HG02763 (cell line): ENCODE data around the gene DMGDH.

Experiments used
- ATAC-seq: cut with Tn5 transposase; IDR thresholded peaks from one replicate; pipeline ENCODE4 v1.9.1; 2021; ENCODE audit warnings: mild to moderate bottlenecking, moderate library complexity; ENCODE audit not compliant: unreplicated experiment

The DMGDH gene

GRCh38 chr5:79074641-79075040 is 5.2 kb upstream of the DMGDH start:
- ATAC-seq = no peak

- no peak for ATAC-seq
Measured at GRCh38 chr5:79070350-79070667, 835 bp upstream of the DMGDH start.

DNA sequence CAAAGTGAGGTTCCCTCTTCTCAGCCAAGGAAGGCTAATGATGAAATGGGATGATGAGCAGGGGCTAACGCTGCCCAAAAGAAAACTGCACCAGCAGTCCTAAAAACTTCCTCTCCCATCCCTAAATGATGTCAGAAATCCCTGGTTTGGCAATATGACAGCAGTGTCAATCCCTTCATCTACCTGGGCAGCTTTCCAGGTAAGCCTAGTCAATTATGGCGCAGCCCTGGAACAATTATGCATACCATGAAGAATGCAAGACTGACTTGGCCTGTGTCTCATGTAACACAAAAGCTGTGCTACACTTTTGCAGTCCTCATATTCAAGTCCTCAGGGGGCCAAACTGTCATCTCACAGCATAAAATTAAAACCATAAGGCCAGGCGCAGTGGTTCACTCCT is 7.0 kb downstream of the DMGDH start:
- ATAC-seq = no peak

DNA sequence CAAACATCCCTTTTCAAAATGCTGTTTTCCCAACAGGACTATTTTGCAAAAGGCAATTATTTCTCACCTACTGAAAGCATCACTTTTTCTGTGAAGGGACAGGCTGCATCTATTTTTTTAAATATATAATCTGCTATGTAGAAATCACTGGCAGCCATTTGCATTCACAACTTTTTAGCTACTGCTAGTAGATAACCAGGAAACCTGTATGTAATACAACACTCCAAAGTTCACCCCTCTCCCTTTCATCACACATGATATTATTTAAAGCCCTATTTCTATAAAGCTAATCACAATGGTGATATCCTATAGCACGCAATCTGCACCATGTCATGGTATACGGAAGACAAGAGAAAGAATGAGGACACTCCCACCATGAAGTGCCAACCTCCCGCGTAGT is 9.8 kb downstream of the DMGDH start:
- no peak for ATAC-seq

DNA sequence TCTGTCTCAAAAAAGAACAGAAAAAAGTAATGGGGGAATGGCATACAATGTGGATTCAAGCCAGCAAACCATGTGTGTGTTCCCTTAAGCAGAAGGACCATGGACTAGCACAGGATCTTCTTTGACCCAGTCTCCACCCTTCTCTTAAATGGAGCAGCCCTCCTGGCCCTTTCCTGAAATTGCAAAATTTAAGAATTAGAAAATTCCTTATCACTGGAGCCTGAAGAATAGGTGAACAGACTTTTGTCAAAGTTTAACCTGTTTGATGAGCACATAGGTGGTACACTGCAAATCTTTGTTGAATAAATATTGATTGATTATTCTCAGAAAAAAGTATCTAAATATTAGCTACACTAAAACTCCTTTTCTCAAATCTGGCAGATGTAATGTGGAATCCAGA is 12.6 kb downstream of the DMGDH start:
- ATAC-seq = no peak

GRCh38 chr5:79055017-79055416 is 14.5 kb downstream of the DMGDH start:
- ATAC-seq = no peak

DNA sequence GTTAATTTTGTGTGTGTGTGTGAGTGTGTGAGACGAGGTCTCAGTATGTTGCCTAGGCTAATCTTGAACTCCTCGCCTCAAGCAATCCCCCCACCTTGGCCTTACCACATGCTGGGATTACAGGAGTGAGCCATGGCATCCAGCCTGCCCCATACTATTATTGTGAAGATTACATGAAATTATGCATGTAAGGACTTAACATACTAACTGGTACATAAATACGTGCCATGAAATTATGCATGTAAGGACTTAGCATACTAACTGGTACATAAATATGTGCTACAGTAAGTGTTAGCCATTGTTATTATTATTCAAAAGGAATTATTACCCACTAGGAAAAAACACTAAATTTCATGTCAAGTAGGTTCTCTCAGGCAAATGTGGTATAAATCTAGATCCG is 16.2 kb downstream of the DMGDH start:
- no peak for ATAC-seq

- no peak for ATAC-seq
Measured at GRCh38 chr5:79050498-79050897, 19.0 kb downstream of the DMGDH start.

DNA sequence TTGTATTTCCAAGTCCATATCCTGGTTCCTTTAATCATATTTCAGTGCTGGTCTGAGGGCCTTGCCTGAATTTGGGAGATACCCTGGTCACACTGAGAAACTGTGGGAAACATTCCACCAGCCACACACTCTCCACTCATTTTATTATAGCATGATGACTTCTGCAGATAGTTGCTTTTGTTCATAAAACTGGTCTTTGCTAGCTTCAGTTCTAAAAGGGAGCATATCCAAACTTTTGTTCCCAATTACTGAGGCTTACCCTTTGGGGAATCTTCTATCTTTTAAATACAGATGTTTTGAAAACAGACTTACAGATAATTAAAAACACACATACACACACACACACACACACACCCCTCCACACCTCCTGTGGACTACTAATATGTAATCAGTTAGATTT is 21.0 kb downstream of the DMGDH start:
- ATAC-seq = no peak

DNA sequence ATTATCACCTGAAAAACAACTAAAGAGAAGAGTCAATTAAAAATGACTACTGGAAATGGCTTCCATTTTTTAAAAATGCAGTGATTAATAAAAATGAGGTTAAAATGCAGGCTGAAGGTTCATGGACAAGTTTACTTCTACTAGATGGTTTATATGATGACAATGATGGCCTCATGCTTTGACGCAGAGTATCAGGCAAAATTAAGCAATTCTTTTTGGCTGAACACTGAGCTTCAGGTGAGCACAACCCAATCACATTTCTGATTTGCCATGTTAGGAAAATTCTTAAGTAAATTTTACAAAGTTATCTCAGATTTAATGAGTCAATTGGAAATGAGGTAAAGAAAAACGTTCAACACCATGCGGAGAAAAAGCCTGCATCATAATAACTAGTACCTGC is 22.3 kb downstream of the DMGDH start:
- no peak for ATAC-seq

DNA sequence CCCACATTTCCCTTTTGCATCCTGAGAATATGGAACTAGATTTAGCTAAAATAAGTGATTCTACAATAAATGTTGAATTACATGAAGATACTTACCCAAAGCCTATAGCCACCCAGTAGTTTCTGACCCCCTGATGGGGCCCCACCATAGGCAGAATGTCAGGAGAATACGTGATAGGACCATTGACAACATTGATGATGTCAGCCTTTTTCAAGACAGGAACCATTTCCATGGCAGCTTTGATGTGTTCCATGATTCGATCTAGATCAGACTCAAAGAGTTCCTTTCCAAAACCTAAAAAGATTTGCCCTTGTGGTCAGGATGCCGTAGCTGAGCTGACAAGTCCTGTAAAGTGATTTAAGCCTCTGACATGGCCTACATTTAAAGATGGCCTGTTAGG is 27.3 kb downstream of the DMGDH start:
- no peak for ATAC-seq

DNA sequence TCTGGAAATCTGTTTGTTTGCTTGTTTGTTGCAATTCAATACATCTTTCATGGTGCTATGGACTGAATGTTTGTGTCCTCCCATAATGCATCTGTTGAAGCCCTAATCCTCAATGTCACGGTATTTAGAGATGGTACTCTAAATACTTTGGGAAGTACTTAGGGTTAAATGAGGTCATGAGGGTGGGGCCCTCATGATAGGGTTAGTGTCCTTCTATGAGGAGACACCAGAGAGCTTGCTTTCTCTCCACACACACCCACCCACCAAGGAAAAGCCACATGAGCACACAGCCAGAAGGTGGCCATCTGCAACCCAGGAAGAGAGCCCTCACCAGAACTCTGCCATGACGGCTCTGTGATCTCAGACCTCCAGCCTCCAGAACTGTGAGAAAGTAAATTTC is 32.7 kb downstream of the DMGDH start:
- no peak for ATAC-seq

- ATAC-seq = no peak
Measured at GRCh38 chr5:79035237-79035636, 34.2 kb downstream of the DMGDH start.

GRCh38 chr5:79032782-79033181 is 36.7 kb downstream of the DMGDH start:
- ATAC-seq = no peak

DNA sequence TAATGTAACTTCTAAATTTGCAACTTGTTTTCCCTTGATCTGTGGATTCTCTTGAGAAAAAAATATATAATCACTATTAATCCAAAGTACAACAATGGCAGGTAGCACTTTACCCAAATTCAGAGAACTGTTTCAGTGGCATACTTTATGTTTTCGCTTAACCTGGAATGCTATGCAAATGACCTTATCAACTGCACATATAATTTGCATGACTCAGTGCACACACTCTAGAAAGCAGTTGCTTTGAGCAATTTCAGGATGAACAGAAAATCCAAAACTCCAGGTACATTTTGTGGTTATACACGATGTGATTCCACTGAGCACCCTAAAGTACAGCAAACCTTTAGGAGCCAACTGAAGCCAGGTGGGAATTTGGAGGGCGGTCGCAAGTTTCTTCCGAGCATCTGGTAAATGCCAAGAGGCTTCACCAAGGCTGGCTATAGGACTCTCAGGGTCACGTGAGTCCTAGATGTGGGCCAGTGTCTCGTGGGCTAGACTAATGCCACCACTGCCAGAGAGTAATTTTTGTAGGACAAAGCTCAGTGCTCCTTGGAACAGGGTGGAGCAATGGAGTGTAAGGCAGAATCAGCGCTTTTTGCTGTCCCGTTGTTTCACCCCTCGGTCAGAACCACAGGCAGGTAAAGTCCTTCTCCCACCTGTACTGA is 37.3 kb downstream of the DMGDH start:
- no peak for ATAC-seq

- ATAC-seq = no peak
Measured at GRCh38 chr5:79031485-79031867, 38.0 kb downstream of the DMGDH start.

GRCh38 chr5:79030663-79031484 is 38.6 kb downstream of the DMGDH start:
- no peak for ATAC-seq

GRCh38 chr5:79025054-79025472 is 44.4 kb downstream of the DMGDH start:
- no peak for ATAC-seq

DNA sequence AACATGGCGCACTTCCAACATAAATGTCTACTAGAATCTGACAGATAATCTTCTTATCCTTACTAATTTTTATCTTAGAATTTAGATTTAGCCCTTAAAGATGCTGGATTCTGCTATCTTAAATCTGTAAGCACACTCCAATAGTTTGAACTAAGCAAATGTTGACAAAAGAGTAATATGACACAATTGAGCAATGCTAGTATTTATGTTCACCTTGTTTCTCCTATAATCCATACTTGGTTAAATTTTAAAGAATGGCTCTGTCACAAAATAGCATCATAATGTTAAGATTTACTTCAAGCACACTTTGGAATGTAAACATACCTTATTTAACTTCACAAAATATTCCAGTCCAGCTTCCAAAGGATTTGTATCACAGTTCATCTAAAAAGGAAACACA is 45.5 kb downstream of the DMGDH start:
- no peak for ATAC-seq

DNA sequence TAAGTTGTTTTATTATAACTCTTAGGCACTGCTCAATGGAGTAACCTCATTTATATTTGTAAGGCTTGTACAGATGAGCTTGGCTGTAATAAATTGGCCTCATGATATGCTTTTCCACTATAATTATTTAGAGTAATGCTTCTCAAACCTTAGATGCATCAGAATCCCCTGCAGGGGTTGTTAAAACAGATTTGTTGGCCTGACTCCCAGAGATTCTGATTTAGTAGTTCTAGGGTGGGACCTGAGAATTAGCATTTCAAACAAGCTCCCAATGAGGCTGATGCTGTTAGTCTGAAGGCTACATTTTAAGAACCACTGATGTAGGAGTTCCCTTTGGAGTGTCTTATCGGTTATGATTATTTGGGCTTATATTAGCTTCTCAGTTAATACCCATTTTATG is 46.1 kb downstream of the DMGDH start:
- ATAC-seq = no peak

DNA sequence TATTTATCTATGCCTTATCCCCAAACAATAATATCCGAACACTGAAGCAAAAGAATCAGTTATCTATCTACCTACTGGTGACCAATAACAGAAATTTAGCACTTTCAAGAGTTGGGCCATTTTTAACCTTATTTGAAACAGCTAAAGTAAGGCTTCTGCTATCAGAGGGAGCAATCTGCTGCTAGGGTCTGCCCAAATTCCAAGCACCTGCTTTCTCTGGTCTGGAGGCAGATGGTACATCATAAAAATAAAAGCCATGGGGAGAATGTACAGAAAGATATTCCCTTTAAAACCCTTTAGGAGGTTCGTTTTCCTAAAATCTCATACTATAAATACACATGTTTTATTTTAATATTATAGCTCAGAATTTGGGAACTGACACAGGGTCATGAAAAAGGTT is 46.7 kb downstream of the DMGDH start:
- ATAC-seq = no peak

- no peak for ATAC-seq
Measured at GRCh38 chr5:79021753-79022152, 47.7 kb downstream of the DMGDH start.
